ENCODE measurements around the gene LRP6.

The LRP6 gene

DNA sequence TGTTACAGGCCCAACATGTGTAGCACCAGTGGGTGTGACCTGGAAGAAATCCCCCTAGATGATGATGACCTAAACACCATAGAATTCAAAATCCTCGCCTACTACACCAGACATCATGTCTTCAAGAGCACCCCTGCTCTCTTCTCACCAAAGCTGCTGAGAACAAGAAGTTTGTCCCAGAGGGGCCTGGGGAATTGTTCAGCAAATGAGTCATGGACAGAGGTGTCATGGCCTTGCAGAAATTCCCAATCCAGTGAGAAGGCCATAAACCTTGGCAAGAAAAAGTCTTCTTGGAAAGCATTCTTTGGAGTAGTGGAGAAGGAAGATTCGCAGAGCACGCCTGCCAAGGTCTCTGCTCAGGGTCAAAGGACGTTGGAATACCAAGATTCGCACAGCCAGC lies 187.6 kb downstream of the LRP6 start:
- H3K27ac ChIP-seq (ENCODE audit: low read depth, low read length), result no peak overlapping the region

DNA sequence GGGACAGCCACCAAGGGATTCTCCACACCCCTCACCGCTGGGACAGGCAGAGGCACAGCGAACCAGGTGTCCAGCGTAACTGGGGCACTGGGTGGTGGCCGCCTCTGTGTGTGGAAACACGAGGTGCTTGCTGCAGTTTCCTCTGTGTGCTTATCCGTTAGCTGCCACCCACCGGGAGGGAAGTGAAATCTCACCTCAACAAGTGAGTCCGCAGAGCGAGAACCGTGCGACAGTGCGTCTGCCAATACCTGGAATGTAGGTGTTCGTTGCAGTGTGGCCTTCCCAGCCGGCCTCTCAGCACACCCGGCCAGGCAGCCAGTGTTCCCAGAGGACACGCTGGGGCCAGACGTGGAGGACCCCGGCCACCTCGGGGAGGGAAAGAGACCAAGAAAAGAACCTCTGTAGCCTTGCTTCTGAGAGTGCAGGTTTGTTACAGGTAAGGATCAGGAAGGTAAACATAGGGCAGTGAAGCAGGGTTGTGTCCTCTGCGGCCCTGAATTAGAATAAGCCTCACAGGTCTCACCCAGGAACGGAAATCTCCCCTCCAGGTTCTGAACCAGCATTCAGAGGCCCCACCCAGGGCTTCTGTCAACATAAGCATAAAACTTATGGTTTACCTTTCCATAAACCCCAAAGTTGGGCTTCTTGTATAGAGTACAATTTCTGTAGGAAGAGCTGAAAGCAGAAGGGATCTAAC lies 194.6 kb downstream of the LRP6 start:
- no peak overlapping the region for H3K27ac ChIP-seq (ENCODE audit: low read depth, low read length)
- peaks cover 0 to 3% (median 3%) of the 10 kb centered on the region in 5 donors for H3K27me3 ChIP-seq (ENCODE audit: control insufficient read depth in 5 of 5, insufficient read depth in 4 of 5, low read length in 5 of 5)
- no peaks in the 10 kb centered on the region for H3K36me3 ChIP-seq (ENCODE audit: control insufficient read depth in 5 of 5, insufficient read depth in 5 of 5, low read length in 5 of 5)
- no peak overlapping the region for H3K4me3 ChIP-seq (ENCODE audit: low read depth in 1 of 5, low read length in 5 of 5)
- no peaks in the 10 kb centered on the region for H3K9me3 ChIP-seq (ENCODE audit: control insufficient read depth in 5 of 5, low read length in 5 of 5)
- no peak overlapping the region for H3K9ac ChIP-seq (ENCODE audit: low read length in 5 of 5)
- H3K4me1 ChIP-seq (ENCODE audit: control insufficient read depth in 5 of 5, insufficient read depth in 5 of 5, low read length in 5 of 5), result peaks cover 0 to 2% (median 0%) of the 10 kb centered on the region in 5 donors

More for the DNA sequence above, 187.6 kb downstream of the LRP6 start:
- Histone ChIP-seq H3K9ac (ENCODE audit: low read length in 5 of 5) (no peak overlapping the region), H3K36me3 (ENCODE audit: control insufficient read depth in 5 of 5, insufficient read depth in 5 of 5, low read length in 5 of 5) (no peaks in the 10 kb centered on the region), H3K27me3 (ENCODE audit: control insufficient read depth in 5 of 5, insufficient read depth in 4 of 5, low read length in 5 of 5) (no peaks in the 10 kb centered on the region), H3K4me3 (ENCODE audit: low read depth in 1 of 5, low read length in 5 of 5) (no peak overlapping the region), H3K4me1 (ENCODE audit: control insufficient read depth in 5 of 5, insufficient read depth in 5 of 5, low read length in 5 of 5) (peaks cover 0 to 8% (median 0%) of the 10 kb centered on the region in 5 donors), H3K9me3 (ENCODE audit: control insufficient read depth in 5 of 5, low read length in 5 of 5) (no peaks in the 10 kb centered on the region)

DNA sequence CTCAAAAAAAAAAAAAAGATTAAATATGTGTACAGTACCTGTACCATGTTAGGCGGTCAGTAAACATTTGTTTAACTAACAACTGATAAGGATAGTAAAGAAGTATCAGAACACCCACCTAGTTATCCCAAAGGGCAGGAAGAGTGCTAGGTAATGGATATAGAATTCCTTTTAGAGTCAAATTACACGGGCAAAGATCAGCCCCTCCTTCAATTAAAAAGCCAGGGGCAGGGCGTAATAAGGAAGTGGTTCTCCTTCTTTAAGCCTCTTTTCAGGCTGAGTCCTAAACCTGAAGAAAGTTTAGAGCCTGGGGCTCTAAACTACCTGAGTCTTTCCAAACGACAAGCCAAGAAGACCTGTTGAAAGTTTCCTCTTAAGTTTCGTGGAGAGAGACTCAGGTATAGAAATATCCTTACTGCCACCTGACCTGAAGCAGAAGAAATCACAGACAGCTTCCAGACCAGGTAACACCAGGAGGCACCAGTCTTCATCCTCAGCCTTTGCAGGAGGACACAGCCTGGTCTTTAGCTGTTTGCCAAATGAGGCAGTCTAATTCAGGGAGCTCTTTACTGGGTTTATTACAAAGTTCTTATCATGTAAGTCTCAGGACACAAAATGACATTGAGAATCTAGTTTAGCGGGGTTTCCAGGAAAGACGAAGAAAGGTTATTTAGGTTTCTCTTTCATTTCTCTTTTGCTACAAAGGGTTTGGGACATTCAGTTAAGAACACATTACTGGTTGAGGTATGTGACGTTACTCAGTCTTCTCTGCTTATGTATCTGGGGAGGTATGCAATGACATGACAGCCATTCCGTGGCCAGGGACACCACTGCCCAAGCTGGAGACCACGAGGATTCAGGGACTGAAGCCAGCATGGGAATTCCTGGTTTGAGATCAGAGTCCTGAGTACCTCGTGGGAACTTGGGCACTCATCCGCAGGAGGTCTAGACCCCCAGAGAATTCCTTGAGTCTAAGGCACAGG lies 195.9 kb downstream of the LRP6 start, which contains the start of gene BCL2L14:
Gene BCL2L14 (plus strand): TSS at position 266 of the 983 bp plus-strand sequence. CDS start 8,367 bp downstream, outside the sequence.
- H3K4me3 ChIP-seq (ENCODE audit: low read depth in 1 of 5, low read length in 5 of 5), result no peak within 1 kb of the TSS

DNA sequence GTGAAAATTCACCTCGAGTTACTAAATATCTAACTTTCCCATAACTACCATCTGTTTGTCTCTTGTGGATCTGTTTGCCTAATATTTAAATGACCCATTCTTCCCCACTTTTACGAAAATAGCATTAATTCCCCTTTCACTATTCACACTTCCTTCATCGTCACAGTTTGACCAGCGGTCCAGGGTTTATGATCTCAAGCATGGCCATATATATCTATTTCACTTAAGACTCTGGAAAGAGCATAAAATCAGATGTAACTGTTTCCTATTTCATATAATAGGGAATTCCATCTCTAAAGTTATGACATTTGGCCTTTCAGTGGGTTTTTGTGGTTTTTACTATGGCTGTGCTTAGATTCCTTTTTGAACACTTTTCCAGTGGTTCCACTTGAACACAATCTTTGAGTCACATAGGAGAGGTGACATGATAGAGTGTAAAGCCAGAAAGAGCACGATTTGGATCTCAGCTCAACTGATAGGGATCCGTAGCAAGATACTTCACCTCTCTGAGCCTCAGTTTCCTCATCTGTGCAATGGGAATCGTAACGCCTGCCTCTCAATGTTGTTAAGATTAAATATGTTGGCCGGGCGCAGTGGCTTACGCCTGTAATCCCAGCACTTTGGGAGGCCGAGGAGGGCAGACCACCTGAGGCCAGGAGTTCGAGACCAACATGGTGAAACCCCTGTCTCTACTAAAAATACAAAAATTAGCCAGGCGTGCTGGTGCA lies 196.9 kb downstream of the LRP6 start:
- H3K27me3 ChIP-seq (ENCODE audit: control insufficient read depth in 5 of 5, insufficient read depth in 4 of 5, low read length in 5 of 5), result peaks cover 0 to 3% (median 3%) of the 10 kb centered on the region in 5 donors
- H3K36me3 ChIP-seq (ENCODE audit: control insufficient read depth in 5 of 5, insufficient read depth in 5 of 5, low read length in 5 of 5), result no peaks in the 10 kb centered on the region
- no peak overlapping the region for H3K9ac ChIP-seq (ENCODE audit: low read length in 5 of 5)
- no peaks in the 10 kb centered on the region for H3K9me3 ChIP-seq (ENCODE audit: control insufficient read depth in 5 of 5, low read length in 5 of 5)
- no peak overlapping the region for H3K27ac ChIP-seq (ENCODE audit: low read depth, low read length)
- no peak overlapping the region for H3K4me3 ChIP-seq (ENCODE audit: low read depth in 1 of 5, low read length in 5 of 5)
- H3K4me1 ChIP-seq (ENCODE audit: control insufficient read depth in 5 of 5, insufficient read depth in 5 of 5, low read length in 5 of 5), result peaks cover 0 to 4% (median 0%) of the 10 kb centered on the region in 5 donors

More for the DNA sequence above, 195.9 kb downstream of the LRP6 start, which contains the start of gene BCL2L14:
- H3K27ac ChIP-seq (ENCODE audit: low read depth, low read length), result no peak within 1 kb of the TSS
- peaks cover 0 to 3% (median 0%) of the 10 kb centered on the region in 5 donors for H3K4me1 ChIP-seq (ENCODE audit: control insufficient read depth in 5 of 5, insufficient read depth in 5 of 5, low read length in 5 of 5)
- H3K36me3 ChIP-seq (ENCODE audit: control insufficient read depth in 5 of 5, insufficient read depth in 5 of 5, low read length in 5 of 5), result no peaks in the 10 kb centered on the region
- no peak within 1 kb of the TSS for H3K9ac ChIP-seq (ENCODE audit: low read length in 5 of 5)
- H3K9me3 ChIP-seq (ENCODE audit: control insufficient read depth in 5 of 5, low read length in 5 of 5), result no peaks in the 10 kb centered on the region
- H3K27me3 ChIP-seq (ENCODE audit: control insufficient read depth in 5 of 5, insufficient read depth in 4 of 5, low read length in 5 of 5), result peaks cover 0 to 3% (median 3%) of the 10 kb centered on the region in 5 donors

DNA sequence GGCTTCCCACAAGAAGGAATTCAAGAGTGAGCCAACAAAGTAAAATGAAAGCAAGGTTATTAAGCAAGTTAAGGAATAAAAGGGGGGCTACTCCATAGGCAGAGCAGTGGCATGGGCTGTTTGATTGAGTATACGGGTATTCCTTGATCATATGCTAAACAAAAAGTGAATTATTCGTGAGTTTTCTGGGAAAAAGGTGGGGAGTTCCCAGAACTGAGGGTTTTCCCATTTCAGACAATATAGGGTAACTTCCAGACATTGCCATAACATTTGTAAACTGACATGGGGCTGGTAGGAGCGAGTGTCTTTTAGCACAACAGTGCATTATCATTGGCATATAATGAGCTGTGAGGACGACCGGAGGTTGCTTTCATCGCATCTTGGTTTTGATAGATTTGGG lies 198.1 kb downstream of the LRP6 start:
- Histone ChIP-seq H3K9ac (ENCODE audit: low read length in 5 of 5) (no peak overlapping the region), H3K4me1 (ENCODE audit: control insufficient read depth in 5 of 5, insufficient read depth in 5 of 5, low read length in 5 of 5) (peaks cover 0 to 4% (median 0%) of the 10 kb centered on the region in 5 donors), H3K27me3 (ENCODE audit: control insufficient read depth in 5 of 5, insufficient read depth in 4 of 5, low read length in 5 of 5) (peaks cover 0 to 3% (median 3%) of the 10 kb centered on the region in 5 donors), H3K9me3 (ENCODE audit: control insufficient read depth in 5 of 5, low read length in 5 of 5) (no peaks in the 10 kb centered on the region), H3K36me3 (ENCODE audit: control insufficient read depth in 5 of 5, insufficient read depth in 5 of 5, low read length in 5 of 5) (no peaks in the 10 kb centered on the region), H3K27ac (ENCODE audit: low read depth, low read length) (no peak overlapping the region), H3K4me3 (ENCODE audit: low read depth in 1 of 5, low read length in 5 of 5) (no peak overlapping the region)

Data from subcutaneous abdominal adipose tissue (tissue), 5 donors.